Measurements from ENCODE around the gene MTG2. TPM values are rescaled to one million over a fixed set of nuclear protein-coding genes. Genes with fewer than 3 reads are reported as not detected.
A peak's percentile ranks its signal among the peaks of the same experiment; 100 is the strongest.

The MTG2 gene
- total and polyA plus RNA-seq, 2 of the 13 experiments (the other 11 are each of a cell fraction or from before 2014, with no cell fraction given), result 20.4 to 37.8 TPM

GRCh38 chr20:62182469-62183425 lies at the start of gene MTG2 (continued):
- peak; percentile 98 for TF ChIP-seq ARNT2 (CRISPR knock-in tag; IDR thresholded peaks at IDR 0.05; ENCODE audit: low read depth)
- peak; percentile 76; the same call in 1 of the 2 replicates for TF ChIP-seq JDP2 (CRISPR knock-in tag; IDR thresholded peaks at IDR 0.05; ENCODE audit: borderline replicate concordance)
- TF ChIP-seq KDM6A (CRISPR knock-in tag; IDR thresholded peaks at IDR 0.05; ENCODE audit: low read depth), result no peak
- TF ChIP-seq, protein P1, sequence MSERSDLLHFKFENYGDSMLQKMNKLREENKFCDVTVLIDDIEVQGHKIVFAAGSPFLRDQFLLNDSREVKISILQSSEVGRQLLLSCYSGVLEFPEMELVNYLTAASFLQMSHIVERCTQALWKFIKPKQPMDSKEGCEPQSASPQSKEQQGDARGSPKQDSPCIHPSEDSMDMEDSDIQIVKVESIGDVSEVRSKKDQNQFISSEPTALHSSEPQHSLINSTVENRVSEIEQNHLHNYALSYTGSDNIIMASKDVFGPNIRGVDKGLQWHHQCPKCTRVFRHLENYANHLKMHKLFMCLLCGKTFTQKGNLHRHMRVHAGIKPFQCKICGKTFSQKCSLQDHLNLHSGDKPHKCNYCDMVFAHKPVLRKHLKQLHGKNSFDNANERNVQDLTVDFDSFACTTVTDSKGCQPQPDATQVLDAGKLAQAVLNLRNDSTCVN (CRISPR knock-in tag; IDR thresholded peaks at IDR 0.05; ENCODE audit: borderline replicate concordance), result peak; percentile 96
- TF ChIP-seq, protein P2, sequence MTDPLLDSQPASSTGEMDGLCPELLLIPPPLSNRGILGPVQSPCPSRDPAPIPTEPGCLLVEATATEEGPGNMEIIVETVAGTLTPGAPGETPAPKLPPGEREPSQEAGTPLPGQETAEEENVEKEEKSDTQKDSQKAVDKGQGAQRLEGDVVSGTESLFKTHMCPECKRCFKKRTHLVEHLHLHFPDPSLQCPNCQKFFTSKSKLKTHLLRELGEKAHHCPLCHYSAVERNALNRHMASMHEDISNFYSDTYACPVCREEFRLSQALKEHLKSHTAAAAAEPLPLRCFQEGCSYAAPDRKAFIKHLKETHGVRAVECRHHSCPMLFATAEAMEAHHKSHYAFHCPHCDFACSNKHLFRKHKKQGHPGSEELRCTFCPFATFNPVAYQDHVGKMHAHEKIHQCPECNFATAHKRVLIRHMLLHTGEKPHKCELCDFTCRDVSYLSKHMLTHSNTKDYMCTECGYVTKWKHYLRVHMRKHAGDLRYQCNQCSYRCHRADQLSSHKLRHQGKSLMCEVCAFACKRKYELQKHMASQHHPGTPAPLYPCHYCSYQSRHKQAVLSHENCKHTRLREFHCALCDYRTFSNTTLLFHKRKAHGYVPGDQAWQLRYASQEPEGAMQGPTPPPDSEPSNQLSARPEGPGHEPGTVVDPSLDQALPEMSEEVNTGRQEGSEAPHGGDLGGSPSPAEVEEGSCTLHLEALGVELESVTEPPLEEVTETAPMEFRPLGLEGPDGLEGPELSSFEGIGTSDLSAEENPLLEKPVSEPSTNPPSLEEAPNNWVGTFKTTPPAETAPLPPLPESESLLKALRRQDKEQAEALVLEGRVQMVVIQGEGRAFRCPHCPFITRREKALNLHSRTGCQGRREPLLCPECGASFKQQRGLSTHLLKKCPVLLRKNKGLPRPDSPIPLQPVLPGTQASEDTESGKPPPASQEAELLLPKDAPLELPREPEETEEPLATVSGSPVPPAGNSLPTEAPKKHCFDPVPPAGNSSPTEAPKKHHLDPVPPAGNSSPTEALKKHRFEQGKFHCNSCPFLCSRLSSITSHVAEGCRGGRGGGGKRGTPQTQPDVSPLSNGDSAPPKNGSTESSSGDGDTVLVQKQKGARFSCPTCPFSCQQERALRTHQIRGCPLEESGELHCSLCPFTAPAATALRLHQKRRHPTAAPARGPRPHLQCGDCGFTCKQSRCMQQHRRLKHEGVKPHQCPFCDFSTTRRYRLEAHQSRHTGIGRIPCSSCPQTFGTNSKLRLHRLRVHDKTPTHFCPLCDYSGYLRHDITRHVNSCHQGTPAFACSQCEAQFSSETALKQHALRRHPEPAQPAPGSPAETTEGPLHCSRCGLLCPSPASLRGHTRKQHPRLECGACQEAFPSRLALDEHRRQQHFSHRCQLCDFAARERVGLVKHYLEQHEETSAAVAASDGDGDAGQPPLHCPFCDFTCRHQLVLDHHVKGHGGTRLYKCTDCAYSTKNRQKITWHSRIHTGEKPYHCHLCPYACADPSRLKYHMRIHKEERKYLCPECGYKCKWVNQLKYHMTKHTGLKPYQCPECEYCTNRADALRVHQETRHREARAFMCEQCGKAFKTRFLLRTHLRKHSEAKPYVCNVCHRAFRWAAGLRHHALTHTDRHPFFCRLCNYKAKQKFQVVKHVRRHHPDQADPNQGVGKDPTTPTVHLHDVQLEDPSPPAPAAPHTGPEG (CRISPR knock-in tag; IDR thresholded peaks at IDR 0.05), result peak; percentile 95
- TF ChIP-seq, protein P3, sequence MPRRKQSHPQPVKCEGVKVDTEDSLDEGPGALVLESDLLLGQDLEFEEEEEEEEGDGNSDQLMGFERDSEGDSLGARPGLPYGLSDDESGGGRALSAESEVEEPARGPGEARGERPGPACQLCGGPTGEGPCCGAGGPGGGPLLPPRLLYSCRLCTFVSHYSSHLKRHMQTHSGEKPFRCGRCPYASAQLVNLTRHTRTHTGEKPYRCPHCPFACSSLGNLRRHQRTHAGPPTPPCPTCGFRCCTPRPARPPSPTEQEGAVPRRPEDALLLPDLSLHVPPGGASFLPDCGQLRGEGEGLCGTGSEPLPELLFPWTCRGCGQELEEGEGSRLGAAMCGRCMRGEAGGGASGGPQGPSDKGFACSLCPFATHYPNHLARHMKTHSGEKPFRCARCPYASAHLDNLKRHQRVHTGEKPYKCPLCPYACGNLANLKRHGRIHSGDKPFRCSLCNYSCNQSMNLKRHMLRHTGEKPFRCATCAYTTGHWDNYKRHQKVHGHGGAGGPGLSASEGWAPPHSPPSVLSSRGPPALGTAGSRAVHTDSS (CRISPR knock-in tag; conservative IDR thresholded peaks at IDR 0.05), result peak; percentile 93
- TF ChIP-seq GPN1 (CRISPR knock-in tag; IDR thresholded peaks at IDR 0.05; ENCODE audit: borderline replicate concordance), result 0 out of 2 replicates have a peak, but pooled peaks have one; percentile 45
- TF ChIP-seq FOSL2 (CRISPR knock-in tag; IDR thresholded peaks at IDR 0.05), result peak; percentile 62
- TF ChIP-seq KDM4B (CRISPR knock-in tag; IDR thresholded peaks at IDR 0.05), result peak; percentile 99
- TF ChIP-seq ZNF766 (CRISPR knock-in tag; IDR thresholded peaks at IDR 0.05; ENCODE audit: borderline replicate concordance), result peak; percentile 99
- TF ChIP-seq ZNF446 (CRISPR knock-in tag; IDR thresholded peaks at IDR 0.05), result peak; percentile 11; the same call in 1 of the 2 replicates
- peak; percentile 100 for TF ChIP-seq ZNF501 (CRISPR knock-in tag; IDR thresholded peaks at IDR 0.05)
- peak; percentile 74 for TF ChIP-seq BCL6 (CRISPR knock-in tag; IDR thresholded peaks at IDR 0.05)
- peak; percentile 93 for TF ChIP-seq RFXANK (CRISPR knock-in tag; IDR thresholded peaks at IDR 0.05)
- TF ChIP-seq, protein P4, sequence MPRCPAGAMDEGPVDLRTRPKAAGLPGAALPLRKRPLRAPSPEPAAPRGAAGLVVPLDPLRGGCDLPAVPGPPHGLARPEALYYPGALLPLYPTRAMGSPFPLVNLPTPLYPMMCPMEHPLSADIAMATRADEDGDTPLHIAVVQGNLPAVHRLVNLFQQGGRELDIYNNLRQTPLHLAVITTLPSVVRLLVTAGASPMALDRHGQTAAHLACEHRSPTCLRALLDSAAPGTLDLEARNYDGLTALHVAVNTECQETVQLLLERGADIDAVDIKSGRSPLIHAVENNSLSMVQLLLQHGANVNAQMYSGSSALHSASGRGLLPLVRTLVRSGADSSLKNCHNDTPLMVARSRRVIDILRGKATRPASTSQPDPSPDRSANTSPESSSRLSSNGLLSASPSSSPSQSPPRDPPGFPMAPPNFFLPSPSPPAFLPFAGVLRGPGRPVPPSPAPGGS (CRISPR knock-in tag; IDR thresholded peaks at IDR 0.05), result peak; percentile 89
- TF ChIP-seq ZBTB3 (CRISPR knock-in tag; IDR thresholded peaks at IDR 0.05; ENCODE audit: borderline replicate concordance, low read depth), result peak; percentile 54; the same call in 1 of the 2 replicates
- TF ChIP-seq ZNF616 (CRISPR knock-in tag; IDR thresholded peaks at IDR 0.05; ENCODE audit: low read depth), result peak; percentile 96
- TF ChIP-seq HIVEP1 (CRISPR knock-in tag; IDR thresholded peaks at IDR 0.05), result peak; percentile 95

Measured in HepG2 (cell line).